Pancreas (tissue), 10 donors: ENCODE data around the gene MAP2K5. TPM values are rescaled to one million over a fixed set of nuclear protein-coding genes. Genes with fewer than 3 reads are reported as not detected.

Experiments used
- ATAC-seq, 4 donors: fragments of 200-7000 bp; cut with Tn5 transposase; one replicate each; pipeline versions ENCODE4 v1.8.0 to v1.9.1; 2020; ENCODE audit warnings: mild to moderate bottlenecking in 4 of 4, moderate library complexity in 4 of 4
- DNase-seq, 6 donors: peaks; one replicate each; pipeline ENCODE4 v3.0.0-alpha.2; 2020
- FAIRE-seq: peaks from 2 replicates; lab custom pipeline; 2012; peaks lifted over from hg19 to GRCh38; lab: Jason Lieb, UNC
- H3K27ac ChIP-seq, 4 donors: fragments of 200-600 bp; sonication (generic); 1 replicate in 3 of 4; 2 replicates in 1 of 4; pipeline versions ENCODE4 v1.5.0 to v1.8.0; 2020
- H3K27me3 ChIP-seq, 4 donors: fragments of 200-600 bp; one replicate each; pipeline ENCODE4 v1.8.0; 2021
- H3K36me3 ChIP-seq, 3 donors: fragments of 200-600 bp; sonication (generic) in 1 of 3; one replicate each; pipeline versions ENCODE4 v1.5.0 to v1.8.0; 2020 to 2021
- H3K4me1 ChIP-seq, 3 donors: fragments of 200-600 bp; one replicate each; pipeline ENCODE4 v1.8.0; 2021
- H3K4me3 ChIP-seq, 4 donors: fragments of 200-600 bp; sonication (generic) in 2 of 4; one replicate each; pipeline versions ENCODE4 v1.5.0 to v1.8.0; 2020 to 2021
- H3K9me3 ChIP-seq, 4 donors: fragments of 200-600 bp; one replicate each; pipeline ENCODE4 v1.8.0; 2021
- WGBS, 2 donors: extraction: QIAGEN DNeasy Blood & Tissue Kit; methylation state at CpG; one replicate each; pipeline ENCODE4 v1.1.7; 2013; 5-methylcytosine and 5-hydroxymethylcytosine counted together
- intact Hi-C, 3 donors: fragments of 100-400 bp; cut with DNase I; formaldehyde crosslinking; loops; one replicate each; pipeline versions ENCODE4 v1.11.1 to v1.14.2; 2022
- polyA plus RNA-seq, 2 donors: library from polyadenylated mRNA; stranded (reverse); fragments of 200-250 nt; gene quantifications; one replicate each; pipeline ENCODE4 v1.2.3, GENCODE V29; 2013
- total RNA-seq, 6 donors: library from RNA; stranded (reverse); fragmentation: NEBNext Ultra II Directional in 4 of 6; extraction: Animal tissue kit (Norgen Biotek cat#: 25700) in 4 of 6; gene quantifications; one replicate each; pipeline versions ENCODE4 v1.2.1 to v1.2.4, GENCODE V29; 2021 to 2023
- TF ChIP-seq, protein P1 (sequence below), 4 donors: fragments of 200-600 bp; sonication (generic) in 3 of 4; IDR thresholded peaks; one replicate each; pipeline versions ENCODE4 v1.5.0 to v1.8.0; 2021; ENCODE audit warnings: antibody characterized with exemption in 4 of 4
- donor health status: healthy with polysubstance abuse.
- donor health status: DM: no; HTN: no; CAD: no; lungs with moderate emphysema.
- donor health status: DM: no; HTN: no; CAD: no.
- donor health status: control.
- donor health status: control.
- donor health status: Bipolar disorder and iron deficiency.
- donor health status: DM: yes; HTN: yes; CAD: no.
- donor health status: DM: no; HTN: no; CAD: no.
- donor health status: DM: no; HTN: no; CAD: no.
- donor health status: DM: yes; HTN: yes; CAD: no.

The MAP2K5 gene
- total and polyA plus RNA-seq, 8 donors, result 5.5 to 14.8 (median 10.0) TPM

DNA sequence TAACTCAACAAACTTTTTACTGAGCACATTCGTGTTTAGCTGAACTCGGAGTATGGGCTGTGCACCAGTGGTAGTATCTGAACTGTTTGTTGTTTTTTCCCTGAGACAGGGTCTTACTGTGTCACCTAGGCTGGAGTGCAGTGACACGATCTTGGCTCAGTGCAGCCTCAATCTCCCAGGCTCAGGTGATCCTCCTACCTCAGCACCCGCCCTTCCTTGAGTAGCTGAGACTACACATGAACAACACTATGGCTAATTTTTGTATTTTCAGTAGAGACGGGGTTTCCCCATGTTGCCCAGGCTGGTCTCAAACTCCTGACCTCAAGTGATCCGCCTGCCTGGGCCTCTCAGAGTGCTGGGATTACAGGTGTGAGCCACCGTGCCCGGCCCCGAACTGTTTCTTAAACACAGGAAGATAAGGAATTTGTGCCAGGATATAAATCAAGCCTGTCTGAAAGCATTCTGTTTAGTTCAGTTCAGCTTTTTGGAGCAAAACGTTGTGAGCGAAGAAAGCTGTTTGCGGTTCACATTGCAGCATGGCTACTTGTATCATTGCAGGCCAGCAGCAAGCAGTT, 242.4 kb downstream of the MAP2K5 start:
- TF ChIP-seq, protein P1, sequence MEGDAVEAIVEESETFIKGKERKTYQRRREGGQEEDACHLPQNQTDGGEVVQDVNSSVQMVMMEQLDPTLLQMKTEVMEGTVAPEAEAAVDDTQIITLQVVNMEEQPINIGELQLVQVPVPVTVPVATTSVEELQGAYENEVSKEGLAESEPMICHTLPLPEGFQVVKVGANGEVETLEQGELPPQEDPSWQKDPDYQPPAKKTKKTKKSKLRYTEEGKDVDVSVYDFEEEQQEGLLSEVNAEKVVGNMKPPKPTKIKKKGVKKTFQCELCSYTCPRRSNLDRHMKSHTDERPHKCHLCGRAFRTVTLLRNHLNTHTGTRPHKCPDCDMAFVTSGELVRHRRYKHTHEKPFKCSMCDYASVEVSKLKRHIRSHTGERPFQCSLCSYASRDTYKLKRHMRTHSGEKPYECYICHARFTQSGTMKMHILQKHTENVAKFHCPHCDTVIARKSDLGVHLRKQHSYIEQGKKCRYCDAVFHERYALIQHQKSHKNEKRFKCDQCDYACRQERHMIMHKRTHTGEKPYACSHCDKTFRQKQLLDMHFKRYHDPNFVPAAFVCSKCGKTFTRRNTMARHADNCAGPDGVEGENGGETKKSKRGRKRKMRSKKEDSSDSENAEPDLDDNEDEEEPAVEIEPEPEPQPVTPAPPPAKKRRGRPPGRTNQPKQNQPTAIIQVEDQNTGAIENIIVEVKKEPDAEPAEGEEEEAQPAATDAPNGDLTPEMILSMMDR (IDR thresholded peaks at IDR 0.05), result no peak
- ATAC-seq (no peak), DNase-seq (no peak), FAIRE-seq (no peak)
- no peak overlapping the region for H3K4me3 ChIP-seq
- intact Hi-C loops, result no loop called here
- H3K36me3 ChIP-seq, result no peaks in the 10 kb centered on the region
- no peak overlapping the region for H3K27ac ChIP-seq
- H3K9me3 ChIP-seq, result no peaks in the 10 kb centered on the region
- H3K27me3 ChIP-seq, result no peaks in the 10 kb centered on the region
- 90% methylated on average over 12 of the region's 12 CpGs for WGBS, 2 donors
- H3K4me1 ChIP-seq, result no peaks in the 10 kb centered on the region

DNA sequence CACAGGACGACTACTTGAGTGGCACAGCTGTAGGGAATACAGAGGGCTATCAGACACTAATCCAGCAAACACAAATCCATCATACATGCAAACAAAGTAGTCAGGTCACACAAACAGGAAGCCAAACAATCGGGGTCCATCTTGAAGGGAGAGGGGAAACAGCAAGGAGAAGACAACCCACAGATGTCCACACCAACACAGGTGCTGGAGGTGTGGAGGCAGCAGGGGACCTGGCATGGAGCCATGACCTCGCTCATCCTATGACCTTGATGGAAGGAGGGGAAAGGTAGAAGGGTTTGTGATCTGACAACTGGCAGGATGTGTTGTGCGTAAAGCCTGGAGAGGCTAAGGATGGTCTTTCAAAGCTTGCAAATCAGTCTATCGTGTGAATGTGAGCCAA, 242.9 kb downstream of the MAP2K5 start:
- Histone ChIP-seq H3K4me3 (no peak overlapping the region), H3K36me3 (no peaks in the 10 kb centered on the region), H3K27ac (no peak overlapping the region), H3K4me1 (no peaks in the 10 kb centered on the region), H3K27me3 (no peaks in the 10 kb centered on the region), H3K9me3 (no peaks in the 10 kb centered on the region)
- WGBS, 2 donors, result 76 to 77% methylated on average over 5 of the region's 5 CpGs
- TF ChIP-seq, protein P1 (IDR thresholded peaks at IDR 0.05), result no peak
- intact Hi-C loops, result no loop called here
- no peak for FAIRE-seq
- no peak for DNase-seq
- no peak for ATAC-seq

DNA sequence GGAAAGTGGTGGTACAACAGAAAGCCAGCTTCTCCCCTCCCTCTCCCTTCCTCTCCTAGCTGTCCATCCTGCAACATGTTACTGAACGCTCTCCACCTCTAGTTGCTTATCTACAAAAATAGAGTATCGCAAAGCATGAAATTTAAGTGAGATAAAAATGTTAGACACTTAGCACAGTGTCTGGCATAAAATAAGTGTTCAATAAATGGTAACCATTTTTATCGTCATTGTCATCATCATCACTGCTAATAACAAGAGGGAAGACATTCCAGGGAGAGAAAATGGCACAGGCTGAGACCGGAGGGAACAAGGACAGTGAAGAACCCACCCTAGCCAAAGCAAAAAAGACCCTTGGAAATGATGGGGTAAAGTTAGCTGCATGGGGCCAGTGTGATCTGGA, 244.1 kb downstream of the MAP2K5 start:
- TF ChIP-seq, protein P1 (IDR thresholded peaks at IDR 0.05), result no peak
- Histone ChIP-seq H3K4me3 (no peak overlapping the region), H3K27ac (no peak overlapping the region), H3K36me3 (no peaks in the 10 kb centered on the region), H3K4me1 (no peaks in the 10 kb centered on the region), H3K9me3 (no peaks in the 10 kb centered on the region), H3K27me3 (no peaks in the 10 kb centered on the region)
- DNase-seq (no peak), FAIRE-seq (no peak), ATAC-seq (no peak)
- 94 to 96% methylated on average over 4 of the region's 4 CpGs for WGBS, 2 donors
- intact Hi-C loops, result no loop called here

DNA sequence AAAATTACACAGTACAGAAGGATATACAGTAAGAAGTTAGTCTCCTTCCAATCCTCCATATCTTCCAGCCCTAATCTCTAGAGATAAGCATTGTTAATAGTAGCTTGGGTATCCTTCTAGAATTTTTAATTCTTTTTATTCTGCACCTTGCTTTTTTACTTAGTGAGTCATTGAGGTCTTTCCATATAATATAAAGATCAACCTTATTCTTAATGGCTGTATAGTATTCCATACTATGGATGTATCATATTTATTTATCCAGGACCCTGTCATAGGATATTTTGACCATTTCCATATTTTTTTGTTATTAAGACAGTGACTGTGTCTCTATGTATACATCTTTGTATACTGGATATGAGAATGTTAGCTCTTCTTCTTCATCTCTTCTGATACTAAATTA, 246.5 kb downstream of the MAP2K5 start:
- Histone ChIP-seq H3K27me3 (no peaks in the 10 kb centered on the region), H3K36me3 (no peaks in the 10 kb centered on the region), H3K4me3 (no peak overlapping the region), H3K4me1 (no peaks in the 10 kb centered on the region), H3K27ac (no peak overlapping the region), H3K9me3 (no peaks in the 10 kb centered on the region)
- ATAC-seq (no peak), FAIRE-seq (no peak), DNase-seq (no peak)
- intact Hi-C loops, result no loop called here
- TF ChIP-seq, protein P1 (IDR thresholded peaks at IDR 0.05), result no peak

DNA sequence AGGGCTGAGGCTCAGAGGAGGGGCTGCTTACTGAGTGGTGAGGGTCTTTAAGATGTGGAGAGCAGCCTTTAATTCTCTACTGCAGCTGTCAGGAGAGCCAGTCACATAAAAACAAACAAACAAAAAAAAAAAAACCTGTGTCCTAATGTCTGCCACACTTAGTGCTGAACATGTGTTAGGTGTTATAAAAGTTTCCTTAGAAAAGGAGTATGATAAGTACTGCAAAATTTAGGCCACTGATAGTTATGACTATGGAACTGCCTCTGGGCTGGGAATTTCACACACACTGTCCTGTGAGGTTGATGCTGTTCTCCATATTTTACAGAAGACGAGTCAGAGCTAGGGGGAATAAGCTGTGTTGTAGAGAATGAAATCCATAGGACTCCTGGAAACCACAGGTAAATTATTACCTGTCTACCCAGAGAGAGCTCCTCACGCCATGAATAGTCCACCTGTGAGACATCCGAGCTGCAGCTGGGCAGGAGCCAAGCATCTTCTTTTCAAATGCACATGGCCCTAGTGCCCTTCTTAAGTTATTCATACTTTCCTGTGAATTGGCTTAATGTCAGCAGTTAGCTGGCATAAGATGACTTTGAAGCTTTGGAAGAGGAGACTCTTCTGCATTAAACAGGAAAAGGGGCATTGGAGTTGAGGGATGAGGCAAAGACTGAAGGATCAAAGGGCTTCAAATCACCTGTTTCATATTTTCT, 248.3 kb downstream of the MAP2K5 start:
- H3K36me3 ChIP-seq, result no peaks in the 10 kb centered on the region
- H3K27me3 ChIP-seq, result no peaks in the 10 kb centered on the region
- ATAC-seq (no peak), FAIRE-seq (no peak), DNase-seq (no peak)
- no peak overlapping the region for H3K4me3 ChIP-seq
- intact Hi-C loops, result no loop called here
- 86 to 97% methylated on average over 3 of the region's 3 CpGs for WGBS, 2 donors
- TF ChIP-seq, protein P1 (IDR thresholded peaks at IDR 0.05), result no peak
- H3K4me1 ChIP-seq, result no peaks in the 10 kb centered on the region
- no peak overlapping the region for H3K27ac ChIP-seq
- no peaks in the 10 kb centered on the region for H3K9me3 ChIP-seq
